A549 (cell line): ENCODE results near the gene ARL6IP5.

Source experiments
- CBX8 ChIP-seq: fragments of 200-600 bp; sonication (generic); IDR thresholded peaks from 2 replicates; pipeline ENCODE4 v1.6.1; 2016
- CTCF ChIP-seq: fragments of >200 bp; sonication (Bioruptor Twin); formaldehyde crosslinking; IDR thresholded peaks from 3 replicates; pipeline ENCODE4 v1.5.1; 2016
- FOSB ChIP-seq: fragments of 250-450 bp; sonication (Bioruptor Pico); IDR thresholded peaks from 2 replicates; pipeline ENCODE4 v1.5.0; 2020; ENCODE audit warnings: mild to moderate bottlenecking, moderate library complexity
- JUNB ChIP-seq: fragments of >200 bp; sonication (Bioruptor Twin); formaldehyde crosslinking; IDR thresholded peaks from 2 replicates; pipeline ENCODE4 v1.6.1; 2016
- MYC ChIP-seq: IDR thresholded peaks from 2 replicates; pipeline ENCODE4 v1.6.1; 2012; ENCODE audit warnings: mild to moderate bottlenecking, inconsistent platforms, low read length, improper control_type of control experiment, borderline replicate concordance
- POLR2A ChIP-seq: IDR thresholded peaks from 2 replicates; pipeline ENCODE4 v1.6.1; 2012; ENCODE audit warnings: mild to moderate bottlenecking, low read length
- RAD21 ChIP-seq, 2 experiments: fragments of >200 bp in 1 of 2; sonication (Bioruptor Twin) in 1 of 2; formaldehyde crosslinking in 1 of 2; IDR thresholded peaks in 1 of 2; conservative IDR thresholded peaks in 1 of 2; 2 replicates in 1 of 2; 3 replicates in 1 of 2; pipeline ENCODE4 v1.6.1; 2012 to 2018; ENCODE audit warnings: inconsistent platforms in 1 of 2
- RFX5 ChIP-seq: fragments of 450-650 bp; IDR thresholded peaks from 2 replicates; pipeline ENCODE4 v1.7.1; 2014; ENCODE audit warnings: antibody characterized with exemption, mild to moderate bottlenecking, moderate library complexity
- SMC3 ChIP-seq: fragments of >200 bp; sonication (Bioruptor Twin); formaldehyde crosslinking; IDR thresholded peaks from 3 replicates; pipeline ENCODE4 v1.6.1; 2018; ENCODE audit warnings: inconsistent platforms
- SREBF2 ChIP-seq: fragments of 450-650 bp; IDR thresholded peaks from 2 replicates; pipeline ENCODE4 v1.6.1; 2014; ENCODE audit warnings: mild to moderate bottlenecking, moderate library complexity

DNA sequence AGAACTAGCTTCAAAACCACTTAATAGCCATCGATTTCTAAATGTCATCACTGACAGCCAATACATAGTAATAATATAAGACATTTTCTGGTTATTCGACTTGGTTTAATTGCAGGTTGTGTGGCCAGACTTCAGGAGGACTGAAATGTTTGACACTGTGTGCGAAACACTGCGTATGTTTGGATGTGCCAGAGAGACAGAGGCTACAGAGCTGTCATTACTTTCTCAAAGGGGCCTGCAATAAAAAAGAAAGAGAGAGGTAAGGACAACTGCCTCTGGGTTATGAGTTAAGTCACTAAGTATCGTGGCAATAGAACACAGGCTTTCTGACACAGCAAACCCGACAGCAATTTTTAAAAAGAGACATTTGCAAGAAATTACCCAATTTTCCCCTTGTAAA, 36.8 kb downstream of the ARL6IP5 start:
- TF ChIP-seq CTCF (no peak), POLR2A (no peak), RAD21 (conservative IDR thresholded peaks at IDR 0.05 in 1 of 2, IDR thresholded peaks at IDR 0.05 in 1 of 2) (no peak), MYC (no peak), SREBF2 (no peak), JUNB (no peak), RFX5 (no peak), CBX8 (no peak), FOSB (CRISPR knock-in tag) (no peak), SMC3 (no peak)
